ENCODE data around the gene DOCK9.

DNA sequence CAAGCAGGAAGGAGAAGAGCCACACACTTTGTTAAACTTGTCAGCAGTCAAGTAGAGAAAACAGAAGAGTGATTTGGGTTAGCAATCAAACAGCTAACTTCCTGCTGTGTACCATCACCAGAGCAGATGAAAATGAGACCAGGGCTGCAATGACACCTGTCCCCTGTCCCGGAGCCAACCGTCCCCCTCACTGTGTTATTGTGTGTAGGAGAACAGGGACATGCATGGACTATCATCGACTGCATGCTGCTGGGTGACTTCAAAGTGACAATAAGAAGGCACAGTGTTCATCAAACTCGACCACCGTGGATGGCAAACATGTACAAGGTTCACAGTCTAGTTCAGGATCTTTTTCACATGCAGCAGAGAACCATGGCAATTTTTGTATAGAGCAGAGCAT is 131.3 kb downstream of the DOCK9 start:
- no peak for TF ChIP-seq CTCF (IDR thresholded peaks at IDR 0.05; ENCODE audit: extremely low read depth in 1 of 2, insufficient read depth in 1 of 2, low read depth in 1 of 2, low read length in 2 of 2)
- TF ChIP-seq EZH2 (IDR thresholded peaks at IDR 0.05; ENCODE audit: borderline replicate concordance, low read depth, low read length, severe bottlenecking) = no peak
- TF ChIP-seq GATA2 (IDR thresholded peaks at IDR 0.05; ENCODE audit: insufficient read depth, insufficient read length, low read depth, low read length) = no peak
- TF ChIP-seq POLR2A (IDR thresholded peaks at IDR 0.05; ENCODE audit: low read depth, low read length) = no peak
- TF ChIP-seq, protein P1, sequence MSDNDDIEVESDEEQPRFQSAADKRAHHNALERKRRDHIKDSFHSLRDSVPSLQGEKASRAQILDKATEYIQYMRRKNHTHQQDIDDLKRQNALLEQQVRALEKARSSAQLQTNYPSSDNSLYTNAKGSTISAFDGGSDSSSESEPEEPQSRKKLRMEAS (IDR thresholded peaks at IDR 0.05; ENCODE audit: insufficient read depth, insufficient read length) = no peak
- no peak for TF ChIP-seq FOS (IDR thresholded peaks at IDR 0.05; ENCODE audit: borderline replicate concordance, insufficient read depth, low read length)
- TF ChIP-seq POLR2AphosphoS5 (IDR thresholded peaks at IDR 0.05; ENCODE audit: insufficient read depth, low read depth, low read length) = no peak
- no peak for TF ChIP-seq MYC (IDR thresholded peaks at IDR 0.05; ENCODE audit: low read depth, low read length)

Measured in endothelial cell of umbilical vein (primary cell).